Heart left ventricle (tissue), 16 donors: Measurements from ENCODE around the gene MB21D2. TPM values are rescaled to one million over a fixed set of nuclear protein-coding genes. Genes with fewer than 3 reads are reported as not detected.
"Not testable (repeated sequence)": the region's sequence is repeated elsewhere in the genome, so short reads cannot be mapped to it uniquely, and the experiment has no call there.

Source experiments
- ATAC-seq, 4 donors: fragments of 200-7000 bp; cut with Tn5 transposase; one replicate each; pipeline ENCODE4 v1.9.1; 2020 to 2022; ENCODE audit warnings: moderate library complexity in 4 of 4, mild to moderate bottlenecking in 3 of 4, moderate number of reproducible peaks in 1 of 4
- DNase-seq, 5 donors: peaks; one replicate each; pipeline ENCODE4 v3.0.0-alpha.2; 2020
- H3K27ac ChIP-seq, 12 donors: fragments of 200-600 bp; sonication (generic) in 4 of 12; one replicate each; pipeline versions ENCODE4 v1.5.0 to v1.8.0; 2016 to 2022; ENCODE audit warnings: mild to moderate bottlenecking in 2 of 12
- H3K27me3 ChIP-seq, 9 donors: fragments of 200-600 bp; sonication (generic) in 2 of 9; one replicate each; pipeline versions ENCODE4 v1.5.1 to v1.8.0; 2016 to 2022; ENCODE audit warnings: mild to moderate bottlenecking in 3 of 9
- H3K36me3 ChIP-seq, 9 donors: fragments of 200-600 bp; sonication (generic) in 2 of 9; one replicate each; pipeline versions ENCODE4 v1.5.0 to v1.8.0; 2018 to 2022; ENCODE audit warnings: mild to moderate bottlenecking in 2 of 9
- H3K4me1 ChIP-seq, 12 donors: fragments of 200-600 bp; sonication (generic) in 4 of 12; one replicate each; pipeline versions ENCODE4 v1.5.0 to v1.8.0; 2016 to 2022; ENCODE audit warnings: mild to moderate bottlenecking in 3 of 12
- H3K4me3 ChIP-seq, 12 donors: fragments of 200-600 bp; sonication (generic) in 4 of 12; one replicate each; pipeline versions ENCODE4 v1.5.0 to v1.8.0; 2017 to 2022; ENCODE audit warnings: mild to moderate bottlenecking in 9 of 12, moderate library complexity in 4 of 12
- H3K9me3 ChIP-seq, 12 donors: fragments of 200-600 bp; sonication (generic) in 4 of 12; one replicate each; pipeline versions ENCODE4 v1.5.0 to v1.8.0; 2016 to 2022; ENCODE audit warnings: mild to moderate bottlenecking in 1 of 12
- POLR2A ChIP-seq, 2 donors: fragments of 450-650 bp; IDR thresholded peaks; one replicate each; pipeline ENCODE4 v1.6.1; 2017; ENCODE audit warnings: antibody characterized with exemption in 2 of 2, mild to moderate bottlenecking in 2 of 2, moderate library complexity in 2 of 2
- WGBS, 4 donors: extraction: QIAGEN DNeasy Blood & Tissue Kit in 2 of 4; methylation state at CpG; one replicate each; pipeline versions ENCODE4 v1.1.5 to v1.1.7; 2013 to 2018; 5-methylcytosine and 5-hydroxymethylcytosine counted together
- intact Hi-C, 10 donors: fragments of 100-400 bp; cut with DNase I; formaldehyde crosslinking; loops; one replicate each; pipeline versions ENCODE4 v1.11.1 to v1.14.2; 2022
- polyA plus RNA-seq, 2 donors: library from polyadenylated mRNA; stranded (reverse); fragments of 200-250 nt; gene quantifications; one replicate each; pipeline ENCODE4 v1.2.3, GENCODE V29; 2013
- total RNA-seq, 9 donors: library from RNA; depleted of rRNA in 2 of 9; stranded (reverse); fragments of >200 nt in 2 of 9; fragmentation: NEBNext Ultra II Directional in 3 of 9; extraction: Animal tissue kit (Norgen Biotek cat#: 25700) in 3 of 9; gene quantifications; one replicate each; pipeline versions ENCODE4 v1.1.0 to v1.2.4, GENCODE V29; 2016 to 2023
- TF ChIP-seq, protein P1 (sequence below), 12 donors: fragments of 200-600 bp; sonication (generic) in 4 of 12; IDR thresholded peaks; one replicate each; pipeline versions ENCODE4 v1.5.0 to v1.8.0; 2018 to 2022; ENCODE audit warnings: antibody characterized with exemption in 12 of 12, mild to moderate bottlenecking in 5 of 12
- donor health status: ischemic (EF 13 %, LVEDD 7.1; RV severe dilation, severe dysfunction).
- donor health status: healthy with polysubstance abuse.
- donor health status: DM: no; HTN: yes; CAD: no.
- donor health status: DM: no; HTN: no; CAD: no.
- donor health status: ischemic (EF 25% LVEDD 6.9; RV normal size, moderate dysfunction).
- donor health status: ischemic (EF 25% LVEDD 5.7; RV mildly dilated, moderate dysfunction).
- donor health status: healthy.
- donor health status: DM: yes; HTN: yes; CAD: no.
- donor health status: ischemic (EF 35%, LVEDD 5.7; RV mildly dilated, moderate dysfunction).
- donor health status: nonischemic (EF 11% LVEDD 7.7; RV severe dilation, severe dysfunction).
- donor health status: DM: yes; HTN: yes; CAD: no.
- donor health status: PGD.
- donor health status: ischemic (EF 29% LVEDD 5.4; RV normal size, mild dysfunction).
- donor health status: nonischemic (EF 23%, LVEDD 6.1; RV moderate dilation, normal function).

MB21D2 gene
- total and polyA plus RNA-seq, 11 donors, result 0.91 to 5.0 (median 3.1) TPM

DNA sequence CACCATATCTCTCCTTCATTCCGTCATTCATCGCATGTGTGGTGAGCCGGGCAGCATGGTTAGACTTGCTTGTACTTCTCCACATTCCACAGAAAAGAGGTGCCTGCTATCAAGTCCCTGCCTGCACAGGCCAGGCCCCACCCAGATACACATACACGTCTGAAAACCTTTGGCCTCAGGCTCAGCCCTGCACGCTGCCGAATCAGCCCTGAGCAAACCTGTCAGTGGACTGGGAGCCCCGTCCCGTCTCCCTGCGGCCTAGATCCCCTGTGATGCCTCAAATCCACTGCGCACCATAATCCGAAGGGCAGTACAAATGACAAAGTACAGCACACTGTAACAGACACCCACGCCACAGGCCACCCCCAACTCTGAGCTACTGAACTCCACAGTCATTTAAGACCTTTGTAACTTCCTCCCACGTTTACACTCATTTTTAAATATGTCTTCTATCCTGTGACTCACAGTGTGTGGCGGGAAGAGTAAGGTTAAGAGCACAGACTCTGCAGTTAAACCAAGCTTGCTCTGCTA is 67.1 kb downstream of the MB21D2 start:
- H3K36me3 ChIP-seq, result no peaks in the 10 kb centered on the region
- no peak overlapping the region for H3K27ac ChIP-seq
- no peaks in the 10 kb centered on the region for H3K27me3 ChIP-seq
- H3K4me3 ChIP-seq, result no peak overlapping the region
- H3K9me3 ChIP-seq, result peaks cover 0 to 10% (median 0%) of the 10 kb centered on the region in 12 donors
- 90 to 94% (median 92%) methylated on average over 14 of the region's 14 CpGs for WGBS, 4 donors
- intact Hi-C loops, result no loop called here
- DNase-seq, result no peak
- peak in 2 of 4 donors; percentile 20 to 33 for ATAC-seq
- no peak for TF ChIP-seq POLR2A (IDR thresholded peaks at IDR 0.05)
- TF ChIP-seq, protein P1, sequence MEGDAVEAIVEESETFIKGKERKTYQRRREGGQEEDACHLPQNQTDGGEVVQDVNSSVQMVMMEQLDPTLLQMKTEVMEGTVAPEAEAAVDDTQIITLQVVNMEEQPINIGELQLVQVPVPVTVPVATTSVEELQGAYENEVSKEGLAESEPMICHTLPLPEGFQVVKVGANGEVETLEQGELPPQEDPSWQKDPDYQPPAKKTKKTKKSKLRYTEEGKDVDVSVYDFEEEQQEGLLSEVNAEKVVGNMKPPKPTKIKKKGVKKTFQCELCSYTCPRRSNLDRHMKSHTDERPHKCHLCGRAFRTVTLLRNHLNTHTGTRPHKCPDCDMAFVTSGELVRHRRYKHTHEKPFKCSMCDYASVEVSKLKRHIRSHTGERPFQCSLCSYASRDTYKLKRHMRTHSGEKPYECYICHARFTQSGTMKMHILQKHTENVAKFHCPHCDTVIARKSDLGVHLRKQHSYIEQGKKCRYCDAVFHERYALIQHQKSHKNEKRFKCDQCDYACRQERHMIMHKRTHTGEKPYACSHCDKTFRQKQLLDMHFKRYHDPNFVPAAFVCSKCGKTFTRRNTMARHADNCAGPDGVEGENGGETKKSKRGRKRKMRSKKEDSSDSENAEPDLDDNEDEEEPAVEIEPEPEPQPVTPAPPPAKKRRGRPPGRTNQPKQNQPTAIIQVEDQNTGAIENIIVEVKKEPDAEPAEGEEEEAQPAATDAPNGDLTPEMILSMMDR (IDR thresholded peaks at IDR 0.05), result no peak
- H3K4me1 ChIP-seq, result peaks cover 0 to 32% (median 9%) of the 10 kb centered on the region in 12 donors

DNA sequence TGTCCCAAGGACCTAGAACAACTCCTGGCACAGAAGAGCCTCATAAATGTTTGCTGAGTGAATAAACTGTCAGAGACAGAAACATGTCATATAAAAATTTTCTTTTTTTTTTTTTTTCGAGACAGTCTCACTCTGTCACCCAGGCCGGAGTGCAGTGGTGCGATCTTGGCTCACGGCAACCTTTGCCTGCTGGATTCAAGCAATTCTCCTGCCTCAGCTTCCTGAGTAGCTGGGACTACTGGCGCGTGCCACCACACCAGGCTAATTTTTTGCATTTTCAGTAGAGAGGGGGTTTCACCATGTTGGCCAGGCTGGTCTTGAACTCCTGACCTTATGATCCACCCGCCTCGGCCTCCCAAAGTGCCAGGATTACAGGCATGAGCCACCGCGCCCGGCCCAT is 67.8 kb downstream of the MB21D2 start:
- H3K36me3 ChIP-seq, DNase-seq, ATAC-seq, intact Hi-C loops, H3K9me3 ChIP-seq, H3K27ac ChIP-seq, H3K27me3 ChIP-seq, H3K4me3 ChIP-seq: not testable (repeated sequence)
- H3K4me1 ChIP-seq, result peaks cover 0 to 34% (median 10%) of the 10 kb centered on the region in 12 donors
- 87 to 98% (median 97%) methylated on average over 6 to 11 of the region's 11 CpGs for WGBS, 4 donors

DNA sequence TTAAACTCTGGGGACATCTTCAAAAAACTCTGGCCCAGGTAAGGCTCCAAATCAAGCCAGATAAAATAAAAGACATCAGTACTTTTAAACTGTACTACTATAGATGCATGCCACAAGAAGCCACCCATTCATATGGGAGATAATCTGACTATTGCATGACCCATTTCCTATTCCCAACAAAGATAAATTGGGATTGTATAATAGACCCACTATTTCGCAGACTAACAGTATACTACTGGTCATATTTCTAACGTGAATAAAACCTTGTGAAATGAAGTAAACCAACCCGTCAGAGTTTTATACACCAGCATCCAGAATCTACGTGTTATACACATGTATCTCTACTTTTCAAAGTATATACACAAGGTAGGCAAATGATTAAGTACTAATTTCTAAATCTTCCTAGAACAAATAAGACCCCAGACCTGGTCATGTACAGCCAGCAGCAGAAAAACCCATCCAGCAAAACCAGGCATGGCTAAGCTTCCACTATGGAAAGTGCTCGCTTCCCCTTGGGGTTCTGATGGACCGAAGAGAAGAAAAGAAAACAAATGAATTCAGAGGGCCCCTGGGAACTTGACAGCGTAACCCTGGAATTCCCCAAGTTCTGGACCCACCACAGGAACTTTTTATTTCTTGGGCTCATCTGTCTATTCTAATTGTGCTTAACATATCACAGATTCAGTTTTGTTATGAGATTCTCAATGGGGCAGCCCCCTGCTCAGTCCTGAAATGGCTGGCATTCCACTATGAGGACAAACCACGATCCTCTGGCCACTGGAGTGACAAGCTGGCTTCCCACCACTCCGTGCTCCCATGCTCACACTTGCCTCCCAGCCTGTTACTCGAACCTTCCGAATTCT is 69.1 kb downstream of the MB21D2 start:
- intact Hi-C loops, result no loop called here

DNA sequence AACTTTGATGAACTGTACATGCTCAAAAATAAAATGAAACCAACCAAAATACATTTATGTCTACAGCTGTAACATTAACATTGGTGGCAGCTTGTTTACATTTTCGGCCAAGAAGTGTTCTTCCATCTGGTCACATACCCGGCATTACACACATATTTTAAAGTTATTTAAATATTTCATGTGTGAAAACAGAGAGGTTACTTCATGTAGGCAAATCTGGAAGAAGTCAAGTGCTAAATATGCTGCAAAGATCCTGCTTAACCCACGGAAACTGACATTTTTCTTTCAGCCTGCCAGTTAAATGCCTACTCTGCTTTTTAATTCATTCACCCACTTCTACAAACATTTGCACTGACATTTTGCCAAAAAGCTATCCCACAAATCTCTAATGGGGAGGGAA is 69.7 kb downstream of the MB21D2 start:
- Histone ChIP-seq H3K9me3 (no peaks in the 10 kb centered on the region), H3K27ac (no peak overlapping the region), H3K4me3 (no peak overlapping the region), H3K4me1 (peaks cover 0 to 52% (median 21%) of the 10 kb centered on the region in 12 donors), H3K36me3 (no peaks in the 10 kb centered on the region), H3K27me3 (no peaks in the 10 kb centered on the region)
- ATAC-seq, result no peak
- TF ChIP-seq, protein P1 (IDR thresholded peaks at IDR 0.05), result no peak
- no peak for TF ChIP-seq POLR2A (IDR thresholded peaks at IDR 0.05)
- DNase-seq, result no peak
- intact Hi-C loops, result no loop called here
- 69 to 81% (median 72%) methylated on average over 3 of the region's 3 CpGs for WGBS, 4 donors

More for the DNA sequence above, 69.1 kb downstream of the MB21D2 start:
- WGBS, 4 donors, result 81 to 92% (median 88%) methylated on average over 11 of the region's 11 CpGs
- no peak for DNase-seq
- H3K36me3 ChIP-seq, result no peaks in the 10 kb centered on the region
- peaks cover 0 to 45% (median 19%) of the 10 kb centered on the region in 12 donors for H3K4me1 ChIP-seq
- no peak overlapping the region for H3K4me3 ChIP-seq
- TF ChIP-seq, protein P1 (IDR thresholded peaks at IDR 0.05), result no peak
- no peak for TF ChIP-seq POLR2A (IDR thresholded peaks at IDR 0.05)
- ATAC-seq, result no peak
- no peak overlapping the region for H3K27ac ChIP-seq
- H3K9me3 ChIP-seq, result no peaks in the 10 kb centered on the region
- H3K27me3 ChIP-seq, result no peaks in the 10 kb centered on the region
